GM21825 (cell line): ENCODE results near the gene UBE2L3.
"Not testable (repeated sequence)": the region's sequence is repeated elsewhere in the genome, so short reads cannot be mapped to it uniquely, and the experiment has no call there.

Source experiments
- ATAC-seq: cut with Tn5 transposase; IDR thresholded peaks from one replicate; pipeline ENCODE4 v1.9.1; 2021; ENCODE audit warnings: mild to moderate bottlenecking, moderate library complexity; ENCODE audit not compliant: unreplicated experiment

Gene UBE2L3

GRCh38 chr22:21598302-21598701 is 30.8 kb downstream of the UBE2L3 start:
- no peak for ATAC-seq

- no peak for ATAC-seq
Observed at GRCh38 chr22:21599053-21599893, 31.8 kb downstream of the UBE2L3 start.

GRCh38 chr22:21602579-21602978 is 35.1 kb downstream of the UBE2L3 start:
- ATAC-seq, result no peak

- ATAC-seq, result no peak
Observed at GRCh38 chr22:21603973-21604372, 36.5 kb downstream of the UBE2L3 start.

GRCh38 chr22:21605887-21606564 is 38.5 kb downstream of the UBE2L3 start:
- no peak for ATAC-seq

GRCh38 chr22:21606775-21607174 is 39.3 kb downstream of the UBE2L3 start:
- ATAC-seq, result no peak

GRCh38 chr22:21609556-21610157 is 42.1 kb downstream of the UBE2L3 start:
- not testable (repeated sequence) for ATAC-seq

GRCh38 chr22:21611210-21611977 is 43.9 kb downstream of the UBE2L3 start:
- no peak for ATAC-seq

GRCh38 chr22:21612858-21613257 is 45.3 kb downstream of the UBE2L3 start:
- no peak for ATAC-seq

- no peak for ATAC-seq
Observed at GRCh38 chr22:21613553-21614233, 46.2 kb downstream of the UBE2L3 start.

- no peak for ATAC-seq
Observed at GRCh38 chr22:21615731-21616130, 48.2 kb downstream of the UBE2L3 start.

GRCh38 chr22:21617337-21617736 is 49.8 kb downstream of the UBE2L3 start:
- not testable (repeated sequence) for ATAC-seq

GRCh38 chr22:21621025-21621424 is 53.5 kb downstream of the UBE2L3 start:
- ATAC-seq, result no peak

GRCh38 chr22:21622011-21622918 is 54.8 kb downstream of the UBE2L3 start:
- ATAC-seq, result no peak

GRCh38 chr22:21622919-21623647 is 55.6 kb downstream of the UBE2L3 start:
- ATAC-seq, result no peak

- ATAC-seq, result no peak
Observed at GRCh38 chr22:21623648-21623970, 56.1 kb downstream of the UBE2L3 start.

GRCh38 chr22:21624120-21624879 is 56.8 kb downstream of the UBE2L3 start:
- no peak for ATAC-seq
